ENCODE measurements around the gene PTCD3. TPM values are rescaled to one million over a fixed set of nuclear protein-coding genes. Genes with fewer than 3 reads are reported as not detected.

The PTCD3 gene
- polyA plus RNA-seq, 3 donors from 2014 or later: 15.9 to 28.8 (median 24.0) TPM

DNA sequence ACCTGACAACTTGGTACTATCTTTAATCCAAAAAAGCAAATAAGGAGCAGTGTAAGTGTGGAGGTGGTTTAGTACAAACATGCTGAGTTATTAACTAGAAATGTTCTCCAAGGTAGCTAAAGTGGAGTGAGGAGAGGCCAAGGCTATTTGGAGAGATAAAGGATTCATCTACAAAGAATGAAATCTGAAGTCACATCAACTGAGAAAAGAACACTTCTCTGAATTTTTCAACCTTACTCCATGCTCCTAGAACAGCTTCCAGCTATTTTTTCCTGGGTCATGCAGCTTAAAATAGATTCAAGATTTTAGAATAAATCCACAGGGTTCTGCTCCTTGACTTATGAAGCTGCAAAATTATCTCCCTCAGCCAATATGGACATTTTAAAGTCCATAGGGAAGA is 70.6 kb downstream of the PTCD3 start:
- Mint-ChIP-seq H3K36me3 (peaks cover 8 to 19% (median 15%) of the 10 kb centered on the region in 3 donors), H3K27ac (peak overlapping the region in 2 of 6 donors; percentile 29 to 42), H3K4me1 (peaks cover 7 to 27% of the 10 kb centered on the region in 2 donors)

DNA sequence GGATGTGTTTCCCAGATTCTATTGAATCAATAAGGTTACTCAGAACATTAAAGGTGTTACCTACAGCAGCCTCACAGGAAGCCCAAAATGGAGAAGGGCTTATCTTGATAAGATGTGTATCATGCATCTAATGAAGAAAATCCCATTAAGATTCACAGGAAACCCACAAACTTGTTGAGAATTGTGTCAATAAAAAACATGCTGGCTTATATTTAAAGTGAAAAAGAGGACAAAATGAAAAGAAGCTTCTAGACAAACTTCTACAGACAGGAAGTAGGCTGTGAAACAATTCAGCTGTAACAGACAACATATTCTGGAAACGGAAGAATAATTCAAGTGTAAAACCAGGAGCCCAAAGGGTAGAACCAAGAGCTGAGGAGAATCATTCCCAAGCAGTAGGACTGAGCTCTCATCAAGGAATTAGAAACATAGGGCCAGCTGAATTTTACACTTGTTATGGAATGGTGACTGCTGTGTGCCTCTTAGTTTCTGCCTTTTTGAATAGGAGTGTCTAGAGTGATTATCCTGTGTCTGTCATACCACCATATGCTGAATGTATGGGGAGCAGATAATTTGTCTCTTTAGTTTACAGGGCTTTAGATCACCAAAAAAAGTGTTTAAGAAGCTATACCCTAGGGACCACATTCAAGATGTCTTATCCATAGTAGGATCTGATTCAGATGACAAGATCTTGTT is 79.6 kb downstream of the PTCD3 start:
- H3K27ac Mint-ChIP-seq: peak overlapping the region; percentile 81 to 97 (median 92)
- DNase-seq: peak; percentile 26 to 31 (median 28)
- H3K4me1 Mint-ChIP-seq: peaks cover 49 to 71% of the 10 kb centered on the region in 2 donors
- no peaks in the 10 kb centered on the region for H3K9me3 Mint-ChIP-seq
- peaks cover 0 to 4% (median 0%) of the 10 kb centered on the region in 3 donors for H3K36me3 Mint-ChIP-seq
- H3K27me3 Mint-ChIP-seq (ENCODE audit: low read depth in 3 of 3): no peaks in the 10 kb centered on the region
- peak overlapping the region; percentile 50 to 76 (median 68) for H3K4me3 Mint-ChIP-seq

More for the DNA sequence above, 70.6 kb downstream of the PTCD3 start:
- DNase-seq: no peak
- H3K27me3 Mint-ChIP-seq (ENCODE audit: low read depth in 3 of 3): peaks cover 0 to 1% (median 0%) of the 10 kb centered on the region in 3 donors
- no peak overlapping the region for H3K4me3 Mint-ChIP-seq
- H3K9me3 Mint-ChIP-seq: no peaks in the 10 kb centered on the region

DNA sequence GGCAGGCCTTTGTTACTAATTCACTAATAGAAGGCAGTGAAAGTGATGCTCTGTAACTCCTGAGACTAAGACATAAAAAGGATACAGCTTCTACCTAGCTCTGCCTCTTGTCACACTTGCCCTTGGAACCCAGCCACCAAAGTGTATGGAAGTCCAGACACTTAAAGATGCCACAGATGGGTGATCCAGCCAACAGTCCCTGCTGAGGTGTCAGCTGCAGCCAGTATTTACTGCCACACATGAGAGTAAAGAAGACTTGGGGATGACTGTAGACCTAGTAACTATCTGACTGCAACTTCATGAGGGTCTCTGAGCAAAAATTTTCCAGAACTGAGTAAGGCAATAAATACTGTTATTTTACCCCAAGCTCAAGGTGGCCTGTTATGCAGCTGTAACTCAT is 80.4 kb downstream of the PTCD3 start:
- Mint-ChIP-seq H3K27ac (peak overlapping the region; percentile 81 to 97 (median 92)), H3K9me3 (no peaks in the 10 kb centered on the region), H3K4me3 (peak overlapping the region; percentile 50 to 76 (median 68)), H3K36me3 (peaks cover 0 to 4% (median 0%) of the 10 kb centered on the region in 3 donors), H3K27me3 (ENCODE audit: low read depth in 3 of 3) (no peaks in the 10 kb centered on the region), H3K4me1 (peaks cover 49 to 74% of the 10 kb centered on the region in 2 donors)
- DNase-seq: no peak

DNA sequence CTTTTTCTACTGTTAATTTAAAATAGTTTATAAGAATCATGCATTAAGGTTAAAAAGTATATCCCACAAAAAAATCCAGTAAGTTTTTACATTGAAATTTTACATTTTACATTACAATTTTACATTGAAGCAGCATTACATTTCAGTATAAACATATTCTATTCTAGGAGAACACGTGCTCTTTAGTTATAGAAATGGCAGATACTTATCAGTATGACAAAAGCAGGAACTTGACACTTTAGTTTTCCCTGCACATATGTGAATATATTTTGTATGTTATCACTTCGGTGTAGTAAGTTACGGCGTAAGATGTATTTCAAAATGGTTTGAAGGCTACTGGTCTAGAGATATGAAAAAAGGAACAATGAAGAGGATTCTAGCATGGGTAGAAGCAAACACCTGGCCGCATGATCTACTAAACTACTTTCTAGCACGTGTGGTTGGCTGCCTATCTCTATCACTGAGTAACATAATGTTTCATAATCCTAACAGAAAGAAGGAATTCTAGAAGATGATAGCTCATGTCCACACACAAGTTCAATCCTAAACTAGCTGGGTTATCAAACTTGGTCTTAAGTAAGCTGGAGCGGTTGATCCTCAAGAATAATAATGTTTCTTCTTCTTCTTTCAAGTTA is 83.9 kb downstream of the PTCD3 start:
- DNase-seq: no peak
- Mint-ChIP-seq H3K9me3 (no peaks in the 10 kb centered on the region), H3K27me3 (ENCODE audit: low read depth in 3 of 3) (peaks cover under 1 to 3% (median 2%) of the 10 kb centered on the region in 3 donors), H3K36me3 (peaks cover 0 to 4% (median 0%) of the 10 kb centered on the region in 3 donors), H3K4me1 (peaks cover 59 to 75% of the 10 kb centered on the region in 2 donors), H3K4me3 (no peak overlapping the region), H3K27ac (peak overlapping the region in 1 of 6 donors; percentile 43)

Other genes starting within 250 kb of the PTCD3 start
- 10 to 100 TPM; 15.0 to 20.9 (median 19.9) TPM for gene ST3GAL5, start 217.2 kb upstream of the PTCD3 start, polyA plus RNA-seq
- gene POLR1A, start 349 bp upstream of the PTCD3 start, polyA plus RNA-seq: 1 to 10 TPM; 1.0 to 7.2 (median 3.1) TPM
- 10 to 100 TPM; 37.5 to 70.9 (median 49.7) TPM for gene IMMT, start 89.2 kb downstream of the PTCD3 start, polyA plus RNA-seq
- gene MRPL35, start 93.2 kb downstream of the PTCD3 start, polyA plus RNA-seq: 10 to 100 TPM; 16.0 to 24.6 (median 16.6) TPM
- not detected for gene REEP1, start 231.4 kb downstream of the PTCD3 start, polyA plus RNA-seq